MM.1S (cell line): ENCODE measurements around the gene MT1M.

Experiments used
- CTCF ChIP-seq: fragments of 300-600 bp; sonication (generic); IDR thresholded peaks from 2 replicates; pipeline ENCODE4 v1.5.1; 2016; ENCODE audit warnings: antibody characterized with exemption, low read length, mixed read lengths
- EZH2 ChIP-seq: fragments of 300-600 bp; sonication (generic); optimal IDR thresholded peaks from 2 replicates; pipeline ENCODE3; 2017; ENCODE audit warnings: low read depth, mild to moderate bottlenecking, antibody characterized with exemption, low read length, mixed read lengths

- no peak for TF ChIP-seq CTCF
- no peak for TF ChIP-seq EZH2
These were observed 48.2 kb upstream of the MT1M start for GRCh38 chr16:56584276-56584675.
